Testis (tissue), 3 donors: ENCODE results near the gene LIMA1. TPM values are rescaled to one million over a fixed set of nuclear protein-coding genes. Genes with fewer than 3 reads are reported as not detected.

ENCODE experiments used
- DNase-seq: peaks from one replicate; pipeline ENCODE4 v3.0.0-alpha.2; 2019
- H3K27ac ChIP-seq, 2 donors: fragments of 200-600 bp; sonication (generic); one replicate each; pipeline ENCODE4 v1.5.1; 2019
- H3K27me3 ChIP-seq: fragments of 200-600 bp; sonication (generic); one replicate; pipeline ENCODE4 v1.5.1; 2019
- H3K36me3 ChIP-seq: fragments of 200-600 bp; sonication (generic); one replicate; pipeline ENCODE4 v1.5.1; 2017; ENCODE audit warnings: low read depth; ENCODE audit errors: missing control alignments
- H3K4me1 ChIP-seq: fragments of 200-600 bp; sonication (generic); one replicate; pipeline ENCODE4 v1.5.1; 2019
- H3K4me3 ChIP-seq, 2 donors: fragments of 200-600 bp; sonication (generic); one replicate each; pipeline ENCODE4 v1.5.1; 2017 to 2019
- H3K9me3 ChIP-seq: fragments of 200-600 bp; sonication (generic); one replicate; pipeline ENCODE4 v1.5.1; 2017
- POLR2A ChIP-seq: fragments of 450-650 bp; IDR thresholded peaks from one replicate; pipeline ENCODE4 v1.6.1; 2017; ENCODE audit warnings: antibody characterized with exemption, mild to moderate bottlenecking, moderate library complexity
- WGBS, 2 donors: methylation state at CpG; one replicate each; pipeline ENCODE4 v1.1.5; 2018; 5-methylcytosine and 5-hydroxymethylcytosine counted together
- intact Hi-C: fragments of 100-400 bp; cut with DNase I; formaldehyde crosslinking; loops from one replicate; pipeline ENCODE4 v1.15.1; 2023; ENCODE audit warnings: low total_unique reads
- polyA plus RNA-seq: library from polyadenylated mRNA; stranded (reverse); fragments of 350-450 nt; fragmentation: Illumina TruSeq; extraction: RNeasy Lipid Tissue Mini Kit (QIAGEN cat#74804); gene quantifications from one replicate; pipeline ENCODE4 v1.2.3, GENCODE V29; 2014; ENCODE audit warnings: low read depth, low replicate concordance; ENCODE audit not compliant: insufficient read depth
- total RNA-seq, 2 donors: library from RNA; depleted of rRNA; stranded (reverse); fragments of >200 nt; gene quantifications; one replicate each; pipeline ENCODE4 v1.2.3, GENCODE V29; 2016
- TF ChIP-seq, protein P1 (sequence below), 3 experiments: fragments of 450-650 bp in 2 of 3; fragments of 200-600 bp in 1 of 3; sonication (generic) in 1 of 3; IDR thresholded peaks; one replicate each; pipeline ENCODE4 v1.5.1; 2016 to 2019; ENCODE audit warnings: antibody characterized with exemption in 3 of 3, mild to moderate bottlenecking in 2 of 3, moderate library complexity in 1 of 3

Gene LIMA1
- total and polyA plus RNA-seq, 3 donors from 2014 or later, result 37.8 to 42.8 (median 41.0) TPM

DNA sequence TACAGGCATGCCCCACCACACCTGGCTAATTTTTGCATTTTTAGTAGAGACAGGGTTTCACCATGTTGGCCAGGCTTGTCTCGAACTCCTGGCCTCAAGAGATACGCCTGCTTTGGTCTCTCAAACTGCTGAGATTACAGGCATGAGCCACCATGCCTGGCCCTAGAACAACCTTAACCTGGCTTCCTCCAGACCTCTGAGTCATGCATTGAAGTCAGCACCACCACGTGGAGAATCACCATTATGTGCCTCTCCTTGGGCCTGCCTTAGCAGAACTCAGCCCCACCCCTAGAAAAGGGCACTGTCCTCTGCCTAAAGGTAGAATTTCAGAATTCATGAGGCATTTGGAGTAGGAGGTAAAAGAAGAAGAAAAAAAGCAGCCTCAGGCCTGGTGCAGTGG is 49.0 kb downstream of the LIMA1 start:
- H3K9me3 ChIP-seq, result no peaks in the 10 kb centered on the region
- no peaks in the 10 kb centered on the region for H3K36me3 ChIP-seq
- intact Hi-C loops, result no loop called here
- TF ChIP-seq, protein P1, sequence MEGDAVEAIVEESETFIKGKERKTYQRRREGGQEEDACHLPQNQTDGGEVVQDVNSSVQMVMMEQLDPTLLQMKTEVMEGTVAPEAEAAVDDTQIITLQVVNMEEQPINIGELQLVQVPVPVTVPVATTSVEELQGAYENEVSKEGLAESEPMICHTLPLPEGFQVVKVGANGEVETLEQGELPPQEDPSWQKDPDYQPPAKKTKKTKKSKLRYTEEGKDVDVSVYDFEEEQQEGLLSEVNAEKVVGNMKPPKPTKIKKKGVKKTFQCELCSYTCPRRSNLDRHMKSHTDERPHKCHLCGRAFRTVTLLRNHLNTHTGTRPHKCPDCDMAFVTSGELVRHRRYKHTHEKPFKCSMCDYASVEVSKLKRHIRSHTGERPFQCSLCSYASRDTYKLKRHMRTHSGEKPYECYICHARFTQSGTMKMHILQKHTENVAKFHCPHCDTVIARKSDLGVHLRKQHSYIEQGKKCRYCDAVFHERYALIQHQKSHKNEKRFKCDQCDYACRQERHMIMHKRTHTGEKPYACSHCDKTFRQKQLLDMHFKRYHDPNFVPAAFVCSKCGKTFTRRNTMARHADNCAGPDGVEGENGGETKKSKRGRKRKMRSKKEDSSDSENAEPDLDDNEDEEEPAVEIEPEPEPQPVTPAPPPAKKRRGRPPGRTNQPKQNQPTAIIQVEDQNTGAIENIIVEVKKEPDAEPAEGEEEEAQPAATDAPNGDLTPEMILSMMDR (IDR thresholded peaks at IDR 0.05), result no peak
- TF ChIP-seq POLR2A, result no peak
- WGBS, 2 donors, result 73 to 80% methylated on average over 3 of the region's 3 CpGs
- no peak overlapping the region for H3K4me3 ChIP-seq
- DNase-seq, result no peak
- H3K27ac ChIP-seq, result no peak overlapping the region
- H3K4me1 ChIP-seq, result no peaks in the 10 kb centered on the region
- H3K27me3 ChIP-seq, result no peaks in the 10 kb centered on the region

GRCh38 chr12:50232771-50233209 is 50.5 kb downstream of the LIMA1 start:
- intact Hi-C loops, result no loop called here
- TF ChIP-seq, protein P1 (IDR thresholded peaks at IDR 0.05), result no peak
- TF ChIP-seq POLR2A, result no peak
- Histone ChIP-seq H3K4me1 (no peaks in the 10 kb centered on the region), H3K27ac (no peak overlapping the region), H3K27me3 (no peaks in the 10 kb centered on the region), H3K4me3 (no peak overlapping the region), H3K36me3 (no peaks in the 10 kb centered on the region), H3K9me3 (no peaks in the 10 kb centered on the region)
- 93 to 96% methylated on average over 9 of the region's 9 CpGs for whole genome bisulfite sequencing, 2 donors
- no peak for DNase-seq

DNA sequence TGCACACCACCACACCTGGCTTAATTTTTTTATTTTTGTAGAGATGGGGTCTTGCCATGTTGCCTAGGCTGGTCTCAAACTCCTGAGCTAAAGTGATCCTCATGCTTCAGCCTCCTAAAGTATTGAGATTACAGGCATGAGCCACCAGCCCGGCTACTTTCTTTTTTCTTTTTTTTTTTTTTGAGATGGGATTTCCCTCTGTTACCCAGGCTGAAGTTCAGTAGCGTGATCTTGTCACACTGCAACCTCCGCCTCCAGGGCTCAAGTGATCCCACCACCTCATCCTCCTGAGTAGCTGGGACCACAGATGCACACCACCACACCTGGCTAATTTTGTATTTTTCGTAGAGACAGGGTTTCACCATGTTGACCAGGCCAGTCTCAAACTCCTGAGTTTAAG is 51.1 kb downstream of the LIMA1 start:
- DNase-seq, result no peak
- WGBS, 2 donors, result 97 to 99% methylated on average over 4 of the region's 4 CpGs
- H3K36me3 ChIP-seq, result no peaks in the 10 kb centered on the region
- H3K4me1 ChIP-seq, result no peaks in the 10 kb centered on the region
- H3K27ac ChIP-seq, result no peak overlapping the region
- no peaks in the 10 kb centered on the region for H3K27me3 ChIP-seq
- H3K9me3 ChIP-seq, result no peaks in the 10 kb centered on the region
- no peak overlapping the region for H3K4me3 ChIP-seq
- intact Hi-C loops, result no loop called here
- TF ChIP-seq, protein P1 (IDR thresholded peaks at IDR 0.05), result no peak
- no peak for TF ChIP-seq POLR2A

- H3K4me3 ChIP-seq, result no peak overlapping the region
- TF ChIP-seq, protein P1 (IDR thresholded peaks at IDR 0.05), result no peak
- no peak for TF ChIP-seq POLR2A
- DNase-seq, result no peak
- no peak overlapping the region for H3K27ac ChIP-seq
- intact Hi-C loops, result no loop called here
- H3K9me3 ChIP-seq, result no peaks in the 10 kb centered on the region
- no peaks in the 10 kb centered on the region for H3K4me1 ChIP-seq
- no peaks in the 10 kb centered on the region for H3K27me3 ChIP-seq
- H3K36me3 ChIP-seq, result no peaks in the 10 kb centered on the region
Observed at GRCh38 chr12:50231346-50231745, 52.0 kb downstream of the LIMA1 start.

GRCh38 chr12:50230217-50230616 is 53.1 kb downstream of the LIMA1 start:
- intact Hi-C loops, result no loop called here
- WGBS, 2 donors, result 88 to 96% methylated on average over 6 of the region's 6 CpGs
- no peak for TF ChIP-seq POLR2A
- TF ChIP-seq, protein P1 (IDR thresholded peaks at IDR 0.05), result no peak
- no peak overlapping the region for H3K4me3 ChIP-seq
- H3K9me3 ChIP-seq, result no peaks in the 10 kb centered on the region
- H3K36me3 ChIP-seq, result no peaks in the 10 kb centered on the region
- no peak for DNase-seq
- H3K27ac ChIP-seq, result no peak overlapping the region
- no peaks in the 10 kb centered on the region for H3K27me3 ChIP-seq
- no peaks in the 10 kb centered on the region for H3K4me1 ChIP-seq
